Activated CD8-positive, alpha-beta T cell treated with anti-CD3 and anti-CD28 coated beads for 36 hours (primary cell): Measurements from ENCODE around the gene RAB4A. TPM values are rescaled to one million over a fixed set of nuclear protein-coding genes. Genes with fewer than 3 reads are reported as not detected.

Source experiments
- ATAC-seq: fragments of 200-7000 bp; cut with Tn5 transposase; one replicate; pipeline ENCODE4 v1.10.0; 2021; ENCODE audit warnings: mild to moderate bottlenecking, moderate library complexity
- CTCF ChIA-PET: fragments of 350-600 bp; sonication (Branson Sonifier 250); formaldehyde crosslinking; loops from one replicate; lab custom pipeline; 2021; ENCODE audit warnings: antibody characterized with exemption; lab: Charles Lee
- POLR2A ChIA-PET: fragments of 350-600 bp; sonication (Branson Sonifier 250); formaldehyde crosslinking; loops from one replicate; lab custom pipeline; 2021; ENCODE audit warnings: antibody characterized with exemption; lab: Charles Lee
- DNase-seq: peaks from one replicate; pipeline ENCODE4 v3.0.0-alpha.2; 2020
- H3K27ac Mint-ChIP-seq: one replicate; pipeline ENCODE4 v1.8.0; 2021; ENCODE audit warnings: mild to moderate bottlenecking, mixed read lengths
- H3K27me3 Mint-ChIP-seq: one replicate; pipeline ENCODE4 v1.8.0; 2021; ENCODE audit warnings: mixed read lengths
- H3K36me3 Mint-ChIP-seq: one replicate; pipeline ENCODE4 v1.8.0; 2021; ENCODE audit warnings: low read depth, mixed read lengths
- H3K4me1 Mint-ChIP-seq: one replicate; pipeline ENCODE4 v1.8.0; 2021; ENCODE audit warnings: low read depth, mixed read lengths
- H3K4me3 Mint-ChIP-seq: one replicate; pipeline ENCODE4 v1.8.0; 2021; ENCODE audit warnings: mild to moderate bottlenecking, moderate library complexity, mixed read lengths
- H3K9me3 Mint-ChIP-seq: one replicate; pipeline ENCODE4 v1.8.0; 2021; ENCODE audit warnings: mixed read lengths
- intact Hi-C: fragments of 100-400 bp; cut with micrococcal nuclease; formaldehyde crosslinking; loops from one replicate; pipeline ENCODE4 v1.10.0; 2022
- total RNA-seq, 2 experiments: library from RNA; stranded (reverse); gene quantifications; one replicate each; pipeline ENCODE4 v1.2.3, GENCODE V29; 2021
- TF ChIP-seq, protein P1 (sequence below): fragments of 200-600 bp; IDR thresholded peaks from one replicate; pipeline ENCODE4 v1.8.0; 2022; ENCODE audit warnings: antibody characterized with exemption, mild to moderate bottlenecking

RAB4A gene, protein sequence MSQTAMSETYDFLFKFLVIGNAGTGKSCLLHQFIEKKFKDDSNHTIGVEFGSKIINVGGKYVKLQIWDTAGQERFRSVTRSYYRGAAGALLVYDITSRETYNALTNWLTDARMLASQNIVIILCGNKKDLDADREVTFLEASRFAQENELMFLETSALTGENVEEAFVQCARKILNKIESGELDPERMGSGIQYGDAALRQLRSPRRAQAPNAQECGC
- 10 to 100 TPM; 27.2 to 30.6 TPM for total RNA-seq

DNA sequence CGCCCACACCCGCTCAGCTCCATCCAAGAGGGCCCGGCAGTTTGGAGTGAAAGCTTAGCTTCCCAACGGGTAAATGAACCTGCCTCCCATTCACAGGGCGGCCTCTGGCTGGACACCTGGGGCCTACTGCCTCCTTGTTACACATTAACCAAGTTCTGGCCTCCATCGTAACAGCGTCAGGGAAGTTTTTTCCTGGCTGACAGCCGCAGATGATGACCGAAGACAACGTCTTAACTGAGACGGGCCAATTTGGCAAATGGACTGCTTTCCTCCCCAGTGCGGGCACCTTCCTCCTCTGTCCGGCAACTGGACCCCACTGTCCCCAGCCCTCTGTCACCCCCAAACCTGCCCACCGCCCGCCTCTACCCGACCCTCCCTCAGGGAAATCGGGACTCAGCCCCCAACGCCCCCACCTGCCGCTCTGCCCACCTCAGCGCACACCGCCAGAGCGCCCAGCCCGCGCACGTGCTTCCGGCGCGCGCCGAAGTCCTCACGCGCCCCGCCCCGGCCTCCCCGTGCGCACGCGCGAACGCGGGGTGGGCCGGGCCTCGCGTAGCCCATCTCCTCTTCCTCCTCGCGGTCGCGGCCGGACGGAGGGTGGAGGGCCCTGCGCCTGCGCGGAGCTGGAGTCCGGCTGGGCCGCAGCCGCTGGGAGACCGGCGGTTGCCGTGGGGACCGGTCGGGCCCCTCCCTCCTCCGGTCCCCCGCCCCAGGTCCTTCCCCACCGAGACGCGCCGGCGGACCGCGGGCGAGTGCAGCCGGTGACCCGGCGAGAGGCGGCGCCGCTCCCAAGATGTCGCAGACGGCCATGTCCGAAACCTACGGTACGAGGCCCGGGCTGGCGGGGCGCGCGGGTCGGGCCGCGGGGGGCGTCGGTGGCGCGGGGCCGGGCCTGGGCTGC is at the start of gene RAB4A:
Gene RAB4A, plus strand, starts transcription at position 565 of the 901 bp plus-strand sequence. Its CDS starts 229 bp downstream, at position 794.
- ChIA-PET POLR2A (interaction anchor here (0.8 to 1.5 kb wide), 3 partner anchors 11 to 181 kb away, joined by 3 to 4 read pairs (median 4); no protein-coding TSS in a partner anchor), CTCF (interaction anchor here (2.9 kb wide), 1 partner anchor 12 kb away, joined by 12 read pairs; no protein-coding TSS in a partner anchor)
- no peaks in the 10 kb centered on the region for H3K27me3 Mint-ChIP-seq
- H3K9me3 Mint-ChIP-seq = peaks cover 4% of the 10 kb centered on the region
- H3K27ac Mint-ChIP-seq = peak within 1 kb of the TSS; percentile 78
- intact Hi-C loops = loop anchor here (10.0 kb wide), 1 partner anchor 74 kb away; the partner anchor contains the start of gene CCSAP
- H3K4me3 Mint-ChIP-seq = peak within 1 kb of the TSS; percentile 88
- TF ChIP-seq, protein P1, sequence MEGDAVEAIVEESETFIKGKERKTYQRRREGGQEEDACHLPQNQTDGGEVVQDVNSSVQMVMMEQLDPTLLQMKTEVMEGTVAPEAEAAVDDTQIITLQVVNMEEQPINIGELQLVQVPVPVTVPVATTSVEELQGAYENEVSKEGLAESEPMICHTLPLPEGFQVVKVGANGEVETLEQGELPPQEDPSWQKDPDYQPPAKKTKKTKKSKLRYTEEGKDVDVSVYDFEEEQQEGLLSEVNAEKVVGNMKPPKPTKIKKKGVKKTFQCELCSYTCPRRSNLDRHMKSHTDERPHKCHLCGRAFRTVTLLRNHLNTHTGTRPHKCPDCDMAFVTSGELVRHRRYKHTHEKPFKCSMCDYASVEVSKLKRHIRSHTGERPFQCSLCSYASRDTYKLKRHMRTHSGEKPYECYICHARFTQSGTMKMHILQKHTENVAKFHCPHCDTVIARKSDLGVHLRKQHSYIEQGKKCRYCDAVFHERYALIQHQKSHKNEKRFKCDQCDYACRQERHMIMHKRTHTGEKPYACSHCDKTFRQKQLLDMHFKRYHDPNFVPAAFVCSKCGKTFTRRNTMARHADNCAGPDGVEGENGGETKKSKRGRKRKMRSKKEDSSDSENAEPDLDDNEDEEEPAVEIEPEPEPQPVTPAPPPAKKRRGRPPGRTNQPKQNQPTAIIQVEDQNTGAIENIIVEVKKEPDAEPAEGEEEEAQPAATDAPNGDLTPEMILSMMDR = no peak
- peaks cover 25% of the 10 kb centered on the region for H3K4me1 Mint-ChIP-seq
- peak; percentile 91 for ATAC-seq
- H3K36me3 Mint-ChIP-seq = peaks cover 2% of the 10 kb centered on the region
- DNase-seq = peak; percentile 75

DNA sequence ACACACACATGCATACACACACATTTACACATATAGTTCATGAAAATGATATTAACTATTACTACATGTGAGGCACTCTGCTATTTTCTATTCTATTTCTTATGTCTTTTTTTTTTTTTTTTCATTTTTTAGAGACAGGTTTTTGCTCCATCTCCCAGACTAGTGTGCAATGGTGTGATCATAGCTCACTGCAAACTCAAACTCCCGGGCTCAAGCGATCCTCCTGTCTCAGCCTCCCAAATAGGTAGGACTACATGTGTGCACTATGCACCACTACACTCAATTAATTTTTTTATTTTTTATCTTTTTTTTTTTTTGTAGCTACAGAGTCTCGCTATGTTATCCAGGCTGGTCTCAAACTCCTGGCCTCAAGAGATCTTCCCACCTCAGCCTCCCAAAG is 48.8 kb upstream of the RAB4A start:
- H3K36me3 Mint-ChIP-seq = no peaks in the 10 kb centered on the region
- TF ChIP-seq, protein P1 = no peak
- peaks cover 2% of the 10 kb centered on the region for H3K4me1 Mint-ChIP-seq
- H3K27ac Mint-ChIP-seq = no peak overlapping the region
- DNase-seq = no peak
- H3K9me3 Mint-ChIP-seq = no peaks in the 10 kb centered on the region
- ChIA-PET POLR2A (no interaction called here), CTCF (interaction anchor here (2.4 kb wide), 1 partner anchor 558 kb away, joined by 7 read pairs; no protein-coding TSS in a partner anchor)
- ATAC-seq = no peak
- no peak overlapping the region for H3K4me3 Mint-ChIP-seq
- intact Hi-C loops = no loop called here
- no peaks in the 10 kb centered on the region for H3K27me3 Mint-ChIP-seq

DNA sequence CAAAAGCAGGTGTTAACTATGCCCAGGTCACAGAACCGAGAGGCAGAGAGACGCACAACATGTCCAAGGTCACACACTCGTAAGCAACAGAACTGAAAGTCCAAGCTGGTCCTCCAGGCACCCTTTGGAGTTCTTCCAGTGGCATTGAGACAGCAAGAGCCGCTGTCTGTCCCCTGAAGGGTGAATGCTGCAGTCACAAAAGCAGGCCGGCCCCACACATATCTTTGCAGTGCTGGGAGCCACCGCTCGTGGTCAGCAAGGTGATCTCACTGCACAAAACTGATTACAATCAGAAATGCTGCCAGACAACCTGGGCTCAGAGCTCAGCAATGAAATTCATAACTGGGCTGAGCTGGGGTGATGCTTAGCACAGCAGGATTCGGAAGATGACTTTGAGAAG is 47.4 kb upstream of the RAB4A start:
- ATAC-seq (no peak), DNase-seq (no peak)
- H3K27ac Mint-ChIP-seq = no peak overlapping the region
- peaks cover 2% of the 10 kb centered on the region for H3K27me3 Mint-ChIP-seq
- H3K4me3 Mint-ChIP-seq = no peak overlapping the region
- H3K9me3 Mint-ChIP-seq = no peaks in the 10 kb centered on the region
- peaks cover 4% of the 10 kb centered on the region for H3K4me1 Mint-ChIP-seq
- intact Hi-C loops = no loop called here
- TF ChIP-seq, protein P1 = no peak
- ChIA-PET CTCF (interaction anchor here (2.4 kb wide), 1 partner anchor 559 kb away, joined by 7 read pairs; no protein-coding TSS in a partner anchor), POLR2A (no interaction called here)
- H3K36me3 Mint-ChIP-seq = no peaks in the 10 kb centered on the region

DNA sequence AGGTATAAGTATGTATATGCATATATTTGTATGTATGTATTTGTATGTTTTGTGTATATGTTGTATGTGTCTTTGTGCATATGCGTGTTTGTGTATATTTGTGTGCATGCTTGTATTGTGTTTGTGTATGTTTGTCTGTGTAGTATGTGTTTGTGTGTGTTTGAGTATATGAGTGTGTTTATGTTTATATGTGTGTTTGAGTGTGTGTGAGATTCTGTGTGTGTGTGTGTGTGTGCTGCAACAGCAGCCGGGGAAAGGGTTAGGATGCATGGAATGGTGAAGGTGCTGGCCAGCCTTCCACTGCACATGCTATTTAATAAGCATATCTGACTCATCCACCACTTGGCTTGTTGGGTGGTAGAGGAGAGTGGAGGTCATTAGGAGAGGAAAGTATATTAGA is 46.6 kb upstream of the RAB4A start:
- ATAC-seq (no peak), DNase-seq (no peak)
- Mint-ChIP-seq H3K27ac (no peak overlapping the region), H3K36me3 (no peaks in the 10 kb centered on the region), H3K27me3 (peaks cover 2% of the 10 kb centered on the region), H3K4me1 (peaks cover 4% of the 10 kb centered on the region), H3K4me3 (no peak overlapping the region), H3K9me3 (no peaks in the 10 kb centered on the region)
- TF ChIP-seq, protein P1 = no peak
- ChIA-PET POLR2A (no interaction called here), CTCF (interaction anchor here (2.4 to 6.1 kb wide), 2 partner anchors 559 to 560 kb away, joined by 7 to 53 read pairs; no protein-coding TSS in a partner anchor)
- intact Hi-C loops = no loop called here
